SK-N-MC (cell line): ENCODE results near the gene EPB41L4B.

Source experiments
- EZH2 ChIP-seq: fragments of 200-600 bp; sonication (generic); IDR thresholded peaks from one replicate; pipeline ENCODE4 v1.6.1; 2017; ENCODE audit warnings: antibody characterized with exemption
- FOXP2 ChIP-seq: optimal IDR thresholded peaks from 2 replicates; pipeline ENCODE3; 2011; ENCODE audit warnings: mild to moderate bottlenecking, moderate library complexity; ENCODE audit not compliant: insufficient read depth; ENCODE audit errors: extremely low read length, control extremely low read depth
- POLR2AphosphoS5 ChIP-seq: IDR thresholded peaks from 2 replicates; pipeline ENCODE4 v1.6.1; 2012; ENCODE audit warnings: mild to moderate bottlenecking, low read depth, low read length, borderline replicate concordance

- no peak for TF ChIP-seq EZH2
- TF ChIP-seq POLR2AphosphoS5: no peak
- TF ChIP-seq FOXP2: no peak
Measured at GRCh38 chr9:109251080-109251775, 69.6 kb downstream of the EPB41L4B start.
